Panc1 (cell line): ENCODE data around the gene SELENOP. TPM values are rescaled to one million over a fixed set of nuclear protein-coding genes. Genes with fewer than 3 reads are reported as not detected.

Experiments
- ATAC-seq: fragments of 200-7000 bp; cut with Tn5 transposase; 2 replicates; pipeline ENCODE4 v1.9.1; 2020; ENCODE audit warnings: mild to moderate bottlenecking, moderate library complexity
- BruUV-seq: library from RNA; stranded (reverse); fragments of 400-500 nt; replicated peaks from 2 replicates; lab custom pipeline; 2021; lab: Mats Ljungman, UMichigan
- CTCF ChIA-PET: fragments of 300-600 bp; sonication (Branson Sonifier 250); formaldehyde crosslinking; loops from one replicate; lab custom pipeline; 2022; ENCODE audit warnings: antibody characterized with exemption; lab: Charles Lee
- POLR2A ChIA-PET: fragments of 300-600 bp; sonication (Branson Sonifier 250); formaldehyde crosslinking; loops from one replicate; lab custom pipeline; 2022; ENCODE audit warnings: antibody characterized with exemption; lab: Charles Lee
- DNase-seq: peaks from one replicate; pipeline ENCODE4 v3.0.0-alpha.2; 2010; ENCODE audit warnings: low read depth, low spot score
- H3K27ac ChIP-seq: 2 replicates; pipeline ENCODE4 v1.5.1; 2011; ENCODE audit warnings: mild to moderate bottlenecking, low read length, inconsistent platforms
- H3K27me3 ChIP-seq: fragments of 200-500 bp; sonication (Bioruptor generic); 2 replicates; pipeline ENCODE4 v1.6.0; 2014; ENCODE audit warnings: low read length, inconsistent platforms; ENCODE audit not compliant: control insufficient read depth, insufficient read depth
- H3K36me3 ChIP-seq: fragments of 200-500 bp; sonication (Bioruptor generic); 2 replicates; pipeline ENCODE4 v1.5.1; 2014; ENCODE audit warnings: inconsistent platforms, mild to moderate bottlenecking, low read length, moderate library complexity; ENCODE audit not compliant: control insufficient read depth, insufficient read depth
- H3K4me1 ChIP-seq: 2 replicates; pipeline ENCODE4 v1.5.1; 2011; ENCODE audit warnings: inconsistent platforms, mild to moderate bottlenecking, low read length, moderate library complexity; ENCODE audit not compliant: control insufficient read depth, insufficient read depth
- H3K4me3 ChIP-seq, 2 experiments: 2 replicates each; pipeline ENCODE4 v1.5.1; 2011 to 2012; ENCODE audit warnings: low read depth in 2 of 2, low read length in 2 of 2, mild to moderate bottlenecking in 2 of 2, inconsistent platforms in 1 of 2, moderate library complexity in 1 of 2
- H3K9me3 ChIP-seq: fragments of 200-500 bp; sonication (Bioruptor generic); 2 replicates; pipeline ENCODE4 v1.5.1; 2014; ENCODE audit warnings: low read depth, mild to moderate bottlenecking, inconsistent platforms, low read length, moderate library complexity; ENCODE audit not compliant: control insufficient read depth, insufficient read depth
- CTCF ChIP-seq: fragments of 450-650 bp; IDR thresholded peaks from 2 replicates; pipeline ENCODE4 v1.5.1; 2017; ENCODE audit warnings: mild to moderate bottlenecking
- POLR2AphosphoS5 ChIP-seq: IDR thresholded peaks from 2 replicates; pipeline ENCODE4 v1.6.1; 2012; ENCODE audit warnings: mild to moderate bottlenecking, low read depth, low read length, moderate library complexity
- SIN3A ChIP-seq: IDR thresholded peaks from 2 replicates; pipeline ENCODE4 v1.6.1; 2012; ENCODE audit warnings: low read depth, mild to moderate bottlenecking, low read length, moderate library complexity, borderline replicate concordance; ENCODE audit not compliant: insufficient read depth
- TCF7L2 ChIP-seq: IDR thresholded peaks from 2 replicates; pipeline ENCODE4 v1.6.1; 2011; ENCODE audit warnings: mild to moderate bottlenecking, low read depth, low read length, inconsistent platforms
- in situ Hi-C: cut with HindIII; loops from 2 replicates; pipeline ENCODE4 v1.10.0; 2016; ENCODE audit warnings: low sequenced_read_pairs, low pct_unique_long_range_greater_than_20kb
- intact Hi-C: fragments of 100-400 bp; cut with micrococcal nuclease; formaldehyde crosslinking; loops from one replicate; pipeline ENCODE4 v1.10.0; 2022; ENCODE audit not compliant: unreplicated experiment
- total RNA-seq: library from RNA; stranded (reverse); gene quantifications from one replicate; pipeline ENCODE4 v1.2.1, GENCODE V29; 2021; ENCODE audit not compliant: unreplicated experiment
- TF ChIP-seq, protein P1 (sequence below), 2 experiments: IDR thresholded peaks; 2 replicates each; pipeline ENCODE4 v1.6.1; 2011 to 2012; ENCODE audit warnings: low read depth in 2 of 2, control low read depth in 1 of 2, low read length in 1 of 2, mild to moderate bottlenecking in 1 of 2, moderate library complexity in 1 of 2; ENCODE audit not compliant: insufficient read depth in 1 of 2

SELENOP gene
- total RNA-seq, 1 experiment from 2014 or later: 1.6 TPM

DNA sequence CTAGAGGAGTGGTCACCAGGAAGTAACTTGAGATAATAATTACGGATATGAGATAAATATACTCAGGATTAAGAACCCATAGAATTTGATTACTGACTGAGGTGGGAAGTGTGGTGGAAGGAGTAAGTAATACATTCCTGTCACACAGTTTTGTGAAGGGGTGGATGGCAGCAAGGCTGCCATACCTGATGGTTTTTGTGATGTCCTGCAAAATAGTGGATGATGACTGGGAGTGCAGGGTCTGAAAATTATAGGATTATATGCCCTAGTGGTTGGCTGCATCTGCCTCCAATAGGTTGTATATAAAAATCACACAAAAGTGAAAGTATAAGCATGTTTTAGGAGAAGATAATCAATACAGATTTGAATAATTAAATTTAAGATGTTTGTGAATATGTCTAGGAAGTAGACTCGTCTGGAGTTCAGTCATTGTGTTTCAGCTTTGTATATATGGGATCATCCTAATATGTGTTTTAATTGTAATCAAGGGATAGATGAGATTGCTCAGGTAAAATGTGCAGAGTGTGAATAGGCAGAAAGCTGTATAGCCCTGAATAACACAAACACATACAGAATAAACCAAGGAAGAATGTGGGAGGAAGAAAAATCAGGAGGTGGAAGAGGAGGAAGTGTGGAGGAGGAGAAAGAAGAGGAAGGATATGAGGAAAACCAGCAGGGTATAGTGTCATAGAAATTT, 5.5 kb downstream of the SELENOP start:
- in situ Hi-C loops: no loop called here
- DNase-seq (no peak), ATAC-seq (no peak)
- intact Hi-C loops: no loop called here
- no peak overlapping the region for H3K4me3 ChIP-seq
- no peaks in the 10 kb centered on the region for H3K9me3 ChIP-seq
- TF ChIP-seq TCF7L2 (no peak), POLR2AphosphoS5 (no peak)
- no peaks in the 10 kb centered on the region for H3K27me3 ChIP-seq
- BruUV-seq: no TSS peak
- ChIA-PET CTCF (no interaction called here), POLR2A (no interaction called here)
- no peaks in the 10 kb centered on the region for H3K36me3 ChIP-seq
- H3K4me1 ChIP-seq: no peaks in the 10 kb centered on the region
- H3K27ac ChIP-seq: no peak overlapping the region

DNA sequence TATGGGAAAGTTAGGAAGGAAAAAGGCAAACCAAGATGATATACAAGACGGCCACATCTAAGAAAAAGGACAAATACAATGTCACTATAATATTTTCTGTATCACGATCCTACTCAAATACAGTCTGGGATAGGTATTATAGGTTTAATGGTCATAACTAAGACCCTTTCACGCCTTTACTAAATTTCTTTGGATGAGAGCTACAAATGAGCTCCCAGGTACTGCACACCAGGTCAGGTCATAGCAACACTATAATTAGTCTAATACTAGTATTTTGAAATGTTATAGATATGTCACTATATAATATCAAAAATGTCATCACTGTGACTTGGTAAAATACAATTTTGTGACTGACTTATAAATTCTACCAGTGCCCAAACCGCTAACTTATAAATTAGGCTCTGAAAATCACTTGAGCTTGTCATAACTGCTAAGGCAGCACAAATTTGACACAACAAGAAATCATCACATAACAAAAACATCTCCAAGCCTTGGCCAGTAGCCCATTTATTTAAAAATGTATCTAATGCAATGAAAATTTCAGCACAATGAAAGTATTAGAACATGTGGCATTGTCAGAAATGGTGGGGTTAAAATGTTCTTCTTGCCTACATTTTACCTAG, 6.9 kb downstream of the SELENOP start:
- no peaks in the 10 kb centered on the region for H3K36me3 ChIP-seq
- no TSS peak for BruUV-seq
- in situ Hi-C loops (no loop called here), intact Hi-C loops (no loop called here)
- no peak overlapping the region for H3K4me3 ChIP-seq
- H3K9me3 ChIP-seq: no peaks in the 10 kb centered on the region
- no peak overlapping the region for H3K27ac ChIP-seq
- ChIA-PET CTCF (no interaction called here), POLR2A (no interaction called here)
- no peaks in the 10 kb centered on the region for H3K27me3 ChIP-seq
- ATAC-seq (no peak), DNase-seq (no peak)
- no peak for TF ChIP-seq TCF7L2
- no peak for TF ChIP-seq CTCF
- no peak for TF ChIP-seq SIN3A
- TF ChIP-seq POLR2AphosphoS5: no peak
- TF ChIP-seq, protein P1, sequence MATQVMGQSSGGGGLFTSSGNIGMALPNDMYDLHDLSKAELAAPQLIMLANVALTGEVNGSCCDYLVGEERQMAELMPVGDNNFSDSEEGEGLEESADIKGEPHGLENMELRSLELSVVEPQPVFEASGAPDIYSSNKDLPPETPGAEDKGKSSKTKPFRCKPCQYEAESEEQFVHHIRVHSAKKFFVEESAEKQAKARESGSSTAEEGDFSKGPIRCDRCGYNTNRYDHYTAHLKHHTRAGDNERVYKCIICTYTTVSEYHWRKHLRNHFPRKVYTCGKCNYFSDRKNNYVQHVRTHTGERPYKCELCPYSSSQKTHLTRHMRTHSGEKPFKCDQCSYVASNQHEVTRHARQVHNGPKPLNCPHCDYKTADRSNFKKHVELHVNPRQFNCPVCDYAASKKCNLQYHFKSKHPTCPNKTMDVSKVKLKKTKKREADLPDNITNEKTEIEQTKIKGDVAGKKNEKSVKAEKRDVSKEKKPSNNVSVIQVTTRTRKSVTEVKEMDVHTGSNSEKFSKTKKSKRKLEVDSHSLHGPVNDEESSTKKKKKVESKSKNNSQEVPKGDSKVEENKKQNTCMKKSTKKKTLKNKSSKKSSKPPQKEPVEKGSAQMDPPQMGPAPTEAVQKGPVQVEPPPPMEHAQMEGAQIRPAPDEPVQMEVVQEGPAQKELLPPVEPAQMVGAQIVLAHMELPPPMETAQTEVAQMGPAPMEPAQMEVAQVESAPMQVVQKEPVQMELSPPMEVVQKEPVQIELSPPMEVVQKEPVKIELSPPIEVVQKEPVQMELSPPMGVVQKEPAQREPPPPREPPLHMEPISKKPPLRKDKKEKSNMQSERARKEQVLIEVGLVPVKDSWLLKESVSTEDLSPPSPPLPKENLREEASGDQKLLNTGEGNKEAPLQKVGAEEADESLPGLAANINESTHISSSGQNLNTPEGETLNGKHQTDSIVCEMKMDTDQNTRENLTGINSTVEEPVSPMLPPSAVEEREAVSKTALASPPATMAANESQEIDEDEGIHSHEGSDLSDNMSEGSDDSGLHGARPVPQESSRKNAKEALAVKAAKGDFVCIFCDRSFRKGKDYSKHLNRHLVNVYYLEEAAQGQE (IDR thresholded peaks at IDR 0.05; ENCODE audit: insufficient read depth in 1 of 2, low read depth in 2 of 2, low read length in 1 of 2): no peak
- no peaks in the 10 kb centered on the region for H3K4me1 ChIP-seq
